DND-41 (cell line): ENCODE measurements around the gene FAM174C.

ENCODE experiments used
- EZH2 ChIP-seq: IDR thresholded peaks from 3 replicates; pipeline ENCODE4 v1.6.1; 2012; ENCODE audit warnings: borderline replicate concordance, low read depth, mild to moderate bottlenecking, moderate library complexity, low read length, inconsistent platforms; ENCODE audit not compliant: severe bottlenecking
- TF ChIP-seq, protein P1 (sequence below): IDR thresholded peaks from 2 replicates; pipeline ENCODE4 v1.5.1; 2012; ENCODE audit warnings: borderline replicate concordance, low read length, moderate library complexity, mild to moderate bottlenecking; ENCODE audit not compliant: poor library complexity, severe bottlenecking; ENCODE audit errors: extremely low read depth

- TF ChIP-seq, protein P1, sequence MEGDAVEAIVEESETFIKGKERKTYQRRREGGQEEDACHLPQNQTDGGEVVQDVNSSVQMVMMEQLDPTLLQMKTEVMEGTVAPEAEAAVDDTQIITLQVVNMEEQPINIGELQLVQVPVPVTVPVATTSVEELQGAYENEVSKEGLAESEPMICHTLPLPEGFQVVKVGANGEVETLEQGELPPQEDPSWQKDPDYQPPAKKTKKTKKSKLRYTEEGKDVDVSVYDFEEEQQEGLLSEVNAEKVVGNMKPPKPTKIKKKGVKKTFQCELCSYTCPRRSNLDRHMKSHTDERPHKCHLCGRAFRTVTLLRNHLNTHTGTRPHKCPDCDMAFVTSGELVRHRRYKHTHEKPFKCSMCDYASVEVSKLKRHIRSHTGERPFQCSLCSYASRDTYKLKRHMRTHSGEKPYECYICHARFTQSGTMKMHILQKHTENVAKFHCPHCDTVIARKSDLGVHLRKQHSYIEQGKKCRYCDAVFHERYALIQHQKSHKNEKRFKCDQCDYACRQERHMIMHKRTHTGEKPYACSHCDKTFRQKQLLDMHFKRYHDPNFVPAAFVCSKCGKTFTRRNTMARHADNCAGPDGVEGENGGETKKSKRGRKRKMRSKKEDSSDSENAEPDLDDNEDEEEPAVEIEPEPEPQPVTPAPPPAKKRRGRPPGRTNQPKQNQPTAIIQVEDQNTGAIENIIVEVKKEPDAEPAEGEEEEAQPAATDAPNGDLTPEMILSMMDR, result no peak
- TF ChIP-seq EZH2, result no peak
Observed at GRCh38 chr19:1229924-1230782, 45.2 kb upstream of the FAM174C start.
